Right atrium auricular region (tissue), 2 donors: ENCODE measurements around the gene MORN3. TPM values are rescaled to one million over a fixed set of nuclear protein-coding genes. Genes with fewer than 3 reads are reported as not detected.
"Not testable (repeated sequence)": the region's sequence is repeated elsewhere in the genome, so short reads cannot be mapped to it uniquely, and the experiment has no call there.

Source experiments
- DNase-seq: peaks from one replicate; pipeline ENCODE4 v3.0.0-alpha.2; 2019; ENCODE audit warnings: low spot score
- H3K27ac ChIP-seq, 2 donors: fragments of 200-600 bp; sonication (generic); 1 replicate in 1 of 2; 2 replicates in 1 of 2; pipeline ENCODE4 v1.5.1; 2016 to 2019
- H3K27me3 ChIP-seq, 2 donors: fragments of 200-600 bp; sonication (generic); one replicate each; pipeline versions ENCODE4 v1.5.1 to v1.6.0; 2017 to 2019
- H3K36me3 ChIP-seq: fragments of 200-600 bp; sonication (generic); one replicate; pipeline ENCODE4 v1.5.1; 2016
- H3K4me1 ChIP-seq, 2 donors: fragments of 200-600 bp; sonication (generic); one replicate each; pipeline versions ENCODE4 v1.5.1 to v1.6.0; 2017 to 2019
- H3K4me3 ChIP-seq, 2 donors: fragments of 200-600 bp; sonication (generic); 1 replicate in 1 of 2; 2 replicates in 1 of 2; pipeline ENCODE4 v1.5.1; 2017 to 2019; ENCODE audit warnings: mild to moderate bottlenecking in 1 of 2, moderate library complexity in 1 of 2
- H3K9me3 ChIP-seq, 2 donors: fragments of 200-600 bp; sonication (generic); one replicate each; pipeline ENCODE4 v1.5.1; 2019
- CTCF ChIP-seq, 2 donors: fragments of 200-600 bp; sonication (generic); IDR thresholded peaks; one replicate each; pipeline ENCODE4 v1.5.1; 2019; ENCODE audit warnings: antibody characterized with exemption in 2 of 2
- total RNA-seq, 2 donors: library from RNA; depleted of rRNA; stranded (reverse); fragments of >200 nt; gene quantifications; one replicate each; pipeline ENCODE4 v1.1.0, GENCODE V29; 2016

MORN3 gene
- total RNA-seq, 2 donors from 2014 or later = 0.35 TPM; not detected in 1

GRCh38 chr12:121713257-121713777 is 43.9 kb upstream of the MORN3 start:
- peak overlapping the region; percentile 56 to 91 for H3K4me3 ChIP-seq
- peak overlapping the region; percentile 44 to 90 for H3K27ac ChIP-seq
- no peaks in the 10 kb centered on the region for H3K27me3 ChIP-seq
- no peaks in the 10 kb centered on the region for H3K9me3 ChIP-seq
- peaks cover 0 to 24% of the 10 kb centered on the region in 2 donors for H3K4me1 ChIP-seq
- DNase-seq = no peak
- TF ChIP-seq CTCF (IDR thresholded peaks at IDR 0.05) = no peak
- H3K36me3 ChIP-seq = no peaks in the 10 kb centered on the region

GRCh38 chr12:121712461-121713256 is 43.2 kb upstream of the MORN3 start, which contains the start of gene TMEM120B:
Gene TMEM120B (plus strand): TSS chr12:121712752. CDS start chr12:121712896, 144 bp downstream.
- peak; percentile 87 for DNase-seq

GRCh38 chr12:121712190-121712460 is 42.7 kb upstream of the MORN3 start:
- H3K36me3 ChIP-seq = no peaks in the 10 kb centered on the region
- H3K27me3 ChIP-seq = no peaks in the 10 kb centered on the region
- DNase-seq = peak; percentile 62
- peaks cover 0 to 24% of the 10 kb centered on the region in 2 donors for H3K4me1 ChIP-seq
- no peaks in the 10 kb centered on the region for H3K9me3 ChIP-seq
- H3K4me3 ChIP-seq = peak overlapping the region; percentile 56 to 91
- no peak for TF ChIP-seq CTCF (IDR thresholded peaks at IDR 0.05)
- H3K27ac ChIP-seq = peak overlapping the region; percentile 89 to 90

More at GRCh38 chr12:121712461-121713256, 43.2 kb upstream of the MORN3 start, which contains the start of gene TMEM120B:
- no peaks in the 10 kb centered on the region for H3K27me3 ChIP-seq
- no peak for TF ChIP-seq CTCF (IDR thresholded peaks at IDR 0.05)
- H3K36me3 ChIP-seq = no peaks in the 10 kb centered on the region
- H3K9me3 ChIP-seq = no peaks in the 10 kb centered on the region
- peak within 1 kb of the TSS; percentile 56 to 91 for H3K4me3 ChIP-seq
- H3K27ac ChIP-seq = peak within 1 kb of the TSS; percentile 89 to 90
- H3K4me1 ChIP-seq = peaks cover 0 to 24% of the 10 kb centered on the region in 2 donors

DNA sequence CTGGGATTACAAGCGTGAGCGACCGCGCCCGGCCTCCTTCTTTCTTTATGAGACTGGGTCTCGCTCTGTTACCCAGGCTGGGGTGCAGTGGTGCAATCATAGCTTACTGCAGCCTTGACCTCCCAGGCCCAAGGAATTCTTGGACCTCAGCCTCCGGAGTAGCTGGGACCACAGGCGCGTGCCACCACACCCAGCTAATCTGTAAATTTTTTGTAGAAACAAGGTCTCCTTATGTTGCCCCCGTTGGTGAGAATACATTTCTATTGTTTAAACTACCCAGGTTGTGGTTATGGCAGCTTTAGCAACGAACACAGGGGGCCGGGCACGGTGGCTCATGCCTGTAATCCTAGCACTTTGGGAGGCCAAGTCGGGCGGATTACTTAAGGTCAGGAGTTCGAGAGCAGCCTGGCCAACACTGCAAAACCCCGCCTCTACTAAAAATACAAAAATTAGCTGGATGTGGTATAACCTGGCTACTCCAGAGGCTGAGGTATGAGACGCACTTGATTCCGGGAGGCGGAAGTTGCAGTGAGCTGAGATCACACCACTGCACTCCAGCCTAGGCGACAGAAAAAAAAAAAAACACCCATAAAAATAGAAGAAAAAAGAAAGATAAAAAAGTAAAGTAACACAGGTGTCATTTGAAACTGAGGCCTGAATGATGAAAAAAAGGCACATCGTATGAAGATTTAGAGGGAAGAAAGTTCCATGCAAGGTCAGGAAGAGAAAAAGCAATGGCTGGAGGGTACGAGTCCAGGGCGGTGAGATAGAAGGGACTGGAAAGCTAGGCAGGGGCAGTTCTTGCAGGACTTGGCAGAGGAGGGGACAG is 42.1 kb upstream of the MORN3 start:
- no peaks in the 10 kb centered on the region for H3K27me3 ChIP-seq
- TF ChIP-seq CTCF (IDR thresholded peaks at IDR 0.05) = no peak
- no peaks in the 10 kb centered on the region for H3K36me3 ChIP-seq
- H3K9me3 ChIP-seq = no peaks in the 10 kb centered on the region
- peak overlapping the region; percentile 89 to 90 for H3K27ac ChIP-seq
- H3K4me1 ChIP-seq = peaks cover 0 to 24% of the 10 kb centered on the region in 2 donors
- DNase-seq = no peak
- H3K4me3 ChIP-seq = peak overlapping the region; percentile 56 to 91

DNA sequence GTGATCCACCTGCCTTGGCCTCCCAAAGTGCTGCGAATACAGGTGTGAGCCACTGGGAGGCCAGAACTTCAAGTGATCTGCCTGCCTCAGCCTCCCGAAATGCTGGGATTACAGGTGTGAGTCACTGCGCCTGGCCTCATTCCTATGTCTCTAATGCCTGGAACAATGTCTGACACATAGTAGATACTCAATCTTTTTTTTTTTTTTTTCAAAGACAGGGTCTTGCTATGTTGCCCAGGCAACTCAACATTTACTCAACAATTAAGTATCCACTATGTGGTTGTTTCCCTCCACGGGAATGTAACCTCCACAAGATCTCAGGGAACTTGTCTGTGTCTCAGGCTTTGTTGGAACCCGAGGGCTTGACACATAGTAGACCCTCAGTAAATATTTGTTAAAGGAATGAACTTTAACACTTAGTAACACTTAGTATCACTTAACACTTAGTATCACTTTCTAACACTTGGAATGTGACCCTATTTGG is 40.1 kb upstream of the MORN3 start:
- Histone ChIP-seq H3K27me3 (no peaks in the 10 kb centered on the region), H3K27ac (no peak overlapping the region), H3K4me1 (peaks cover 0 to 24% of the 10 kb centered on the region in 2 donors), H3K36me3 (no peaks in the 10 kb centered on the region), H3K9me3 (no peaks in the 10 kb centered on the region), H3K4me3 (no peak overlapping the region)
- no peak for TF ChIP-seq CTCF (IDR thresholded peaks at IDR 0.05)
- no peak for DNase-seq

DNA sequence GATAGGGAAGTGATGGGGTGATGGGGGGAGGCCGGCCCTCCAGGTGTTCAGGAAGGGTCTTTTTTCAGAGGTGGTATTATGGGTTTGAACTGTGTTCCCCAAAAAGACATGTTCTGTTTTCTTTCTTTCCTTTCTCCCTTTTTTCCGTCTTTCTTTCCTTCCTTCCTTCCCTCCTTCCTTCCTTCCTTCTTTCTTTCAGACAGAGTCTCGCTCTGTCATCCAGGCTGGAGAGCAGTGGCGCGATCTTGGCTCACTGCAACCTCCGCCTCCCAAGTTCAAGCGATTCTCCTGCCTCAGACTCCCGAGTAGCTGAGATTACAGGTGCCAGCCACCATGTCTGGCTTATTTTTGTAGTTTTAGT is 39.6 kb upstream of the MORN3 start:
- H3K27me3 ChIP-seq, DNase-seq, H3K36me3 ChIP-seq, H3K4me3 ChIP-seq, H3K9me3 ChIP-seq, H3K27ac ChIP-seq: not testable (repeated sequence)
- H3K4me1 ChIP-seq = peaks cover 0 to 21% of the 10 kb centered on the region in 2 donors
